ENCODE measurements around the gene ZSWIM5.

Gene ZSWIM5

GRCh38 chr1:45035631-45036301 lies 170.6 kb downstream of the ZSWIM5 start:
- DNase-seq (ENCODE audit: low spot score): no peak
- Histone ChIP-seq H3K27ac (ENCODE audit: poor library complexity, severe bottlenecking) (no peak overlapping the region), H3K27me3 (ENCODE audit: insufficient read depth, poor library complexity, severe bottlenecking) (no peaks in the 10 kb centered on the region), H3K9me3 (ENCODE audit: severe bottlenecking) (no peaks in the 10 kb centered on the region), H3K36me3 (ENCODE audit: low read depth) (no peaks in the 10 kb centered on the region), H3K4me1 (ENCODE audit: insufficient read depth, poor library complexity, severe bottlenecking) (peaks cover 3% of the 10 kb centered on the region), H3K4me3 (ENCODE audit: severe bottlenecking) (no peak overlapping the region)
- TF ChIP-seq CTCF (IDR thresholded peaks at IDR 0.05; ENCODE audit: poor library complexity, severe bottlenecking): no peak
- ATAC-seq (ENCODE audit: low read depth): no peak

- Histone ChIP-seq H3K27ac (ENCODE audit: poor library complexity, severe bottlenecking) (no peak overlapping the region), H3K36me3 (ENCODE audit: low read depth) (no peaks in the 10 kb centered on the region), H3K9me3 (ENCODE audit: severe bottlenecking) (no peaks in the 10 kb centered on the region), H3K4me1 (ENCODE audit: insufficient read depth, poor library complexity, severe bottlenecking) (peaks cover 3% of the 10 kb centered on the region), H3K4me3 (ENCODE audit: severe bottlenecking) (no peak overlapping the region), H3K27me3 (ENCODE audit: insufficient read depth, poor library complexity, severe bottlenecking) (no peaks in the 10 kb centered on the region)
- DNase-seq (ENCODE audit: low spot score): no peak
- no peak for ATAC-seq (ENCODE audit: low read depth)
- TF ChIP-seq CTCF (IDR thresholded peaks at IDR 0.05; ENCODE audit: poor library complexity, severe bottlenecking): no peak
Measured at GRCh38 chr1:45033356-45033755, 173.0 kb downstream of the ZSWIM5 start.

GRCh38 chr1:45032837-45033236 lies 173.6 kb downstream of the ZSWIM5 start:
- no peak for DNase-seq (ENCODE audit: low spot score)

GRCh38 chr1:45026446-45026845 lies 180.0 kb downstream of the ZSWIM5 start:
- no peak for ATAC-seq (ENCODE audit: low read depth)
- Histone ChIP-seq H3K9me3 (ENCODE audit: severe bottlenecking) (no peaks in the 10 kb centered on the region), H3K36me3 (ENCODE audit: low read depth) (no peaks in the 10 kb centered on the region), H3K27me3 (ENCODE audit: insufficient read depth, poor library complexity, severe bottlenecking) (no peaks in the 10 kb centered on the region), H3K27ac (ENCODE audit: poor library complexity, severe bottlenecking) (no peak overlapping the region), H3K4me3 (ENCODE audit: severe bottlenecking) (no peak overlapping the region), H3K4me1 (ENCODE audit: insufficient read depth, poor library complexity, severe bottlenecking) (no peaks in the 10 kb centered on the region)
- no peak for DNase-seq (ENCODE audit: low spot score)
- TF ChIP-seq CTCF (IDR thresholded peaks at IDR 0.05; ENCODE audit: poor library complexity, severe bottlenecking): no peak

More at GRCh38 chr1:45032837-45033236, 173.6 kb downstream of the ZSWIM5 start:
- ATAC-seq (ENCODE audit: low read depth): no peak
- Histone ChIP-seq H3K27me3 (ENCODE audit: insufficient read depth, poor library complexity, severe bottlenecking) (no peaks in the 10 kb centered on the region), H3K4me3 (ENCODE audit: severe bottlenecking) (no peak overlapping the region), H3K36me3 (ENCODE audit: low read depth) (no peaks in the 10 kb centered on the region), H3K4me1 (ENCODE audit: insufficient read depth, poor library complexity, severe bottlenecking) (peaks cover 3% of the 10 kb centered on the region), H3K27ac (ENCODE audit: poor library complexity, severe bottlenecking) (no peak overlapping the region), H3K9me3 (ENCODE audit: severe bottlenecking) (no peaks in the 10 kb centered on the region)
- TF ChIP-seq CTCF (IDR thresholded peaks at IDR 0.05; ENCODE audit: poor library complexity, severe bottlenecking): no peak

- no peak overlapping the region for H3K27ac ChIP-seq (ENCODE audit: poor library complexity, severe bottlenecking)
- no peaks in the 10 kb centered on the region for H3K36me3 ChIP-seq (ENCODE audit: low read depth)
- ATAC-seq (ENCODE audit: low read depth) (no peak), DNase-seq (ENCODE audit: low spot score) (no peak)
- H3K4me1 ChIP-seq (ENCODE audit: insufficient read depth, poor library complexity, severe bottlenecking): no peaks in the 10 kb centered on the region
- no peaks in the 10 kb centered on the region for H3K27me3 ChIP-seq (ENCODE audit: insufficient read depth, poor library complexity, severe bottlenecking)
- no peak for TF ChIP-seq CTCF (IDR thresholded peaks at IDR 0.05; ENCODE audit: poor library complexity, severe bottlenecking)
- no peaks in the 10 kb centered on the region for H3K9me3 ChIP-seq (ENCODE audit: severe bottlenecking)
- no peak overlapping the region for H3K4me3 ChIP-seq (ENCODE audit: severe bottlenecking)
Measured at GRCh38 chr1:45023663-45024062, 182.7 kb downstream of the ZSWIM5 start.

Measured in RWPE2 (cell line).